ENCODE results near the gene ELOF1.

Gene ELOF1

DNA sequence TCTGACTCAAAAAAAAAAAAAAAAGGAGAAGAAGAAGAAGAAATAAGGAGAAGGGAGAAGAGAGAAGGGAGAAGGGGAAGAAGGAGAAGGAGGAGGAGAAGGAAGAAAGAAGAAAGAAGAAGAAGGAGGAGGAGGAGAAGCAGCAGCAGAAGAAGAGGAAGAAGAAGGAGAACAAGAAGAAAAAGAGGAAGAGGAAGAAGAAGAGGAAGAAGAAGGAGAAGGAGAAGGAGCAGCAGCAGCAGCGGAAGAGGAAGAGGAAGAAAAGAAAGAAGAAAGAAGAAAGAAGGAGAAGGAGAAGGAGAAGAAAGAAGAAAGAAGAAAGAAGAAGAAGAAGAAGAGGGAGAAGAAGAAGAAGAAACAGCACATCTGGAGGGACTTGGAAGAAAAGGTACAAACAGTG is 24.5 kb downstream of the ELOF1 start:
- no peak for DNase-seq

DNA sequence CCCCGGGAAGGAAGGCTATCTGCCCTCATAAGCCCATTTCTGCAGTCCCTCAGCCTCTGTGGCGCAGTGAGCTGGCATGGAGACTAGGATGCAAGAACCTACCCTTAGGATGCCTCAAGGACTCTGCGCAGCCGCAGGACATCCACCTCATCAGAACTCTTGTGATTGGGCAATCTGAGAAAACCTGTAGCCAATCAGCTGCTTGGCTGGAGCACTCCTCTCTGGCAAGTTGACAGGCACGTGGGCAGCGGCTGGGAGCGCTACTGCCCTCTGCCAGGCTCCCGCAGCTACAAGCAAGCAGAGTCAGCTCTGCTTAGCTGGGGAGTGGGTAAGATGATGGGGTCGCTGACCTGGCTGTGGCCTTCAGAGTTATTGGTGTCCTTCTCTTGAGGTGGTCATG is 28.6 kb downstream of the ELOF1 start:
- peak; percentile 88 to 91 for DNase-seq

DNA sequence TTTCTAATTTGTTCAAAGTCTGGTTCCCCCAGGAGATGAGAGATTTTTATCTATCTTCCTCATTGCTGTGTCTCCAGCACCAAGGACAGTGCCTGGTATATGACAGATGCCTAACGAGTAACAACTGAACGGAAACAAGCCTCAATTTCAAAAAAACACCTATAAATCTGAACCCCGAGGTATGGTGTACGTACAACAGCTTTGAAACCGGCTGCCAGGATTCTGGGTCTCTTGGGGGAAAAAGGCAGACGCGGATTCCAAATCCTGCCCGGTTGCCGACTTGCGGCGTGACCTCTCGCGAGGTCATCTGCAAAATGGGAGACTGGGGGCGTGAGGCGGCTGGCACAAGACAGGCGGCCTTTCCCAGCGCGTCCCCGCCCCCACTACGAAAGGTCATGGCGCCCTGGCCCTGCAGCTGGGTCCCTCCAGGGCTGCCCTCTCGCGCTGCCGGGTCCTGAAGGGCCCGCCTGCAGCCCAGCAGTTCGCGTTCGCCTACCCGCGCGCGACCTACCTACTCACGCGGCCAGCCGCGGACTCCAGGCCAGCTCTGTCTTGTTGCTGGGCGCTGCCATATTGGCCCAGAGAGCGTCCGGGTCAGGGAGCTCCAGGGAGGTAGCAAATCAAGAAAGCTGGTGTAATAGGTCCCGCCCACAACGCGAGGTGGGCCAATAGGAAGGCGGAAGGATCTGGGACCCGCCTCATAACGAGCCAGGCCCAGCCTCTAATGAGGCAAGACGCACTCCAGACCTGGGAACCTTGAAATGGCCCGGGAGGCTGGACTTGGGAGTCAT is 30.3 kb downstream of the ELOF1 start, which contains the start of gene ECSIT:
TSS of gene ECSIT (minus strand) at position 584 of the 791 bp plus-strand sequence. CDS start 9,964 bp downstream, outside the sequence.
- peak; percentile 86 to 87 for DNase-seq

DNA sequence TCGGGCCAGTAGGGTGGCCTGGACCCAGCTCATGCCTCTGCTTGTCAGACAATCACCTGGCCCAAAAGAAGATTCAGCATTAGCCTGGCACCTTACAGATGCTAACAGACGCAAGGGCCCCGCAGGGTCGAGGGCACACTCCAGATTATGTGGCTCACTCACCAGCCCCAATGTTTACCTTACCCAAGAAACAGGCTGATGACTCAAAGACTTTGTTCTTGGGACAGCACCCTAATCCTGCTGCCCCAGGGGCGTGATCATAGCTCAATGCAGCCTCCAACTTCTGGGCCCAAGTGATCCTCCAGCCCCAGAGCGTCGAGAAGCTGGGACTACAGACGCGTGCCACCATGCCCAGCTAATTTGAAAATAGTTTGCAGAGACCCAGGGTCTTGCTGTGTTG is 39.9 kb downstream of the ELOF1 start:
- DNase-seq, result no peak

DNA sequence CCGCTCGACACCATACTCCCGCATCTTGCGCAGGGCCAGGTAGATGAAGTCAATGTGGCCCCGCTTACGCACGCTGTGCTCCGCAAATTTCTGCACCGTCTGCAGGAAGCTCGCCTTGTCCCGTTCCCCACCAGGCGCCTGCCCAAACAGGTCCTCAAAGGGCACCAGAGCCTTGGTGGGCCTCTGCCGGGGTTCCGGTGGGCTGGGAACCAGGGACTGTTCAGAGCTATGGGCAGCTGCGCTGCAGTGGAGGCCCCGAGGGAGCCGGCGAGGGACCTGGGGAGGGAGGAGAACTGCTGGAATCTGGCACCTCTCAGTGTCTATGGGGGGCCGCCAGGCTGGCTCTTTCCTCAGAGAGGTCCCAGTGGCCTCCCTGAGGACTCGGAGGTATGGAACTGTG is 45.1 kb downstream of the ELOF1 start:
- no peak for DNase-seq

DNA sequence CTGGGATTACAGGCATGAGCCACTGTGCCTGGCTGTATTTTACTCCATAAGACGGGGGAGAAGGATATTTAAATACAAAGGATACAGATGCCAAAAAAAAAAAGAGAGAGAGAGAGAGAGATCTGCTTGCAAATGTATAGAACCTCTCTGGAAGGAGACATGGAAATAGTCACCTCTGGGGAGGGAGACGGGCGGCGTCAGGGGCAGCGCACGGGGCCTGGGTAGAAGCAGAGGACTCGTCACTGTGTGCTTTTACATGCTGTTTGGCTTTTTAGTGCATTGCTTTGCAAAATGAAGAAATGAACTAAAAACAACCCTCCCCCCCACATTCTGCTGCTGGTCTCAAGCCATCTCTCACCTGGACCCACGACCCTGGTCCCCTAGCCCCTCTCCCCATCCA is 48.6 kb downstream of the ELOF1 start:
- DNase-seq, result no peak

DNA sequence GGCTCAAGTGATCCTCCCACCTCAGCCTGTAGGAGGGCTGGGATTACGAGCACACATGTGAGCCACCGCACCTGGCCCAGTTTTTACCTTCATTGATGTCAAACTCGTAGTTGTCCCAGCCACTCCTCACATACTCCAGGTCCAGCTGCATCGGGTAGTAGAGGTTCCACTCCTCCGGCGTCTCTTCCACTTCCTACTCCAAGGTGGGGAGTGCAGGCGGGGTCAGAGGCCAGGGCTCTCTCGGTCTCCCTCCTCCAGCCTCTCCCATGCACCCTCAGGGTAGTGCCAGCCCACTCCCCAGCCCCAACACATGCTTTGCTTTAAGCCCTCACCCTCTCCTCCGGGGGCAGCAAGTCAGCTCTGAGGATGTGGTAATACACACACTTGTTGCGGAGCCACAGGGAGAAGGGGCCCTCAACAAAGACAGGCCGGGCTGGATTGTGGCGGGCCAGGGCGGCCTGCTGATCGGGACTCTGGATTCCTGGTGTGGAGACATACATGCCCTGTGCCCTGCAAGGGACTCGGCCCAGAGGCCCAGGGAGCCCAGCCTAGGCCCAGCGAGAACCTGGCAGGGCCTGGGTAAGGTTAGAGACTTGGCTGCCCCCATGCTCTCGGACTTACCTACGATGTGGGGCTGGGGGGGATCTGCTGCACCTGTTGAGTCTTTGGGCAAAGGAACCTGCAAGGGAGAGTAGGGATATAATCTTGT is 51.5 kb downstream of the ELOF1 start:
- DNase-seq, result no peak

DNA sequence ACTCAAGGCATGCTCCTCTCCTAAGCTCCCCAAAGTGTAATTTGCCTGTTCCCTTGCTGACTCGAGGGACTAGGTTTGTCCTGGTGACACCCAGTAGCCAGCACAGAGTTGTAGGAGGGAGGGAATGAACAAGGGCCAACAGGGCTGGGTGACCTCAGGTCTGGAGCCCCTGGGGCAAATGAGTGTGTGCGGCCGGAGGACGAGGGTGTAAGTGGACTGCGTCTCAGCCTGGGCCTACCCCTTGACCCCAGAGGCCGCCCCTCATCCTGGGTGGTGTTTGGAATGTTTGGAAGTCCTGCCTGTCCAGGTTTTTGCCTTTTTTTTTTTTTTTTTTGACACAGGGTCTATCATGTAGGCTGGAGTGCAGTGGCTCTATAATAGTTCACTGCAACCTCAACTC is 52.1 kb downstream of the ELOF1 start:
- DNase-seq, result no peak

DNA sequence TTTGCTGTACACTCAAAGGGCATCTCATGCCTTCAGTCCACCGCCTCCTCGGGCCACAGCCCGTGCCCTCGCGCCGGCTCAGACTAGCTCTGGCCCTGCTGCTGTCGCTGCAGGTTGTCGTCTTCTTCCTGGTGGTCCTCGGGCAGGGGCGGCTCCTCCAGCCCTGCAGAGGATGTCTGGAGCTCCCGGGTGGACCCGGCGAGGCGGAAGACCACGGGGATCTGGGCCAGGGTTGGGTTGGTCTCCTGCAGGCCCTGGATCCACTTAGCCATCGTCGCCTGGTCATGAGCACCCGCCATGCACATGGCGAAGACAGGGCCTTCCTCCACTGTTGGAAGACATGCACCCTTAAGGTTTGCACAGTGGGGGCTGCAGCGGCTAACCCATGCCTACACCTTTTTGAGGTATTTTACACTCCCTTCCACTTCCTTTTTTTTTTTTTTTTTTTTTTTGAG is 52.9 kb downstream of the ELOF1 start:
- no peak for DNase-seq

DNA sequence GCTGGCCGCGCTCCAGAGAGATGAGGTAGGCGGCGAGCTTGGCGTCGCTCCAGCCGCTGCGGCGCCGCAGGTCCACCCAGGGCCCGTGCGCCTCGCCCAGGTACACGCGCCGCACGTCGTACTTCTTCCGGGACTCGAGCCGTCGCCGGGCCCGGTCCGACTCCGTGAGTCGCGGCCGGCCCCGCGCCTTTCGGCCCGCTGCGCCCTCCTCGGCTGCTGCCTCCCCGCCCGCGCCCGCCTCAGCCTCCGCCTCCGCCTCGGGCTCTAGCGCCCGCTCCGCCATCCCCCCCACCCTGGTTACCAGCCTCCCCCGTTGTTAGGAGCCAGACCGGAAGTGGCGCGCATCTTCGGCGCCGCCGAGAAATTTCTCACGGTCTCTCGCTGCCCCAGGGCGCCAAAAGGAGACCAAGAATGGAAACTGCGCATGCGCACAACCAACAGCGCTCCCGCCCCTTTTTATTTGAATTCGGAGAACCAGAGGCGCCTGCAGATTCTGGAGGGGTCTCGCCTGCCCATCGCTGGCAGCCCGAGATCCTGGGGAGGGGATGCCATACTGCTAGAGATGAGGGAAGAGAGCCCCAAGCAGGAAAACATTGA is 53.4 kb downstream of the ELOF1 start, which contains the start of gene ZNF653:
TSS of gene ZNF653 (minus strand) at position 336 of the 597 bp plus-strand sequence. CDS start at position 283, 53 bp downstream.
- DNase-seq, result peak; percentile 88 to 93

DNA sequence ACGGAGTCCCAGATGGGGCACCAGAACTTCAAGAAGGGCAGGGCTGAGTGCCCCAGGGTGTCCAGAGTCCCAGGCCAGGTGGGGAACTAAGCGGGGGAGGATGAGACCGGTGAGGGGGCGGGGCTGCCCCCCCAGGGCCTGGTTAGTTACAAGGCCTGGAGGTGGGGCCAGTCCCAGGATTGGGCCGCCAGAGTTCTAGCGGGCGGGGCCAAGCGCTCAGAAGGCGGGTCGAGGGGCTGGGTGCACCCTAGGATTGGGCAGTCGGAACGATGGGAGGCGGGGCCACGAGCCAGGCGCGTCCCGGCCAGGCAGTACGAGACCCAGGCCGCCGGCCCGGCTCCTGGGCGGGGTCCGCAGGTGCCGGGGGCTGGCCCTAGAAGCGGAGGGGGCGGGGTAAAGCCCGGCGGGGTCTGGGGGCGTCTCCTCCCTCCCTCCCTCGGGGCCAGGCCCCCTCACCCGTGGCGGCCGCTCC is 54.0 kb downstream of the ELOF1 start:
- DNase-seq, result peak; percentile 58 to 76

DNA sequence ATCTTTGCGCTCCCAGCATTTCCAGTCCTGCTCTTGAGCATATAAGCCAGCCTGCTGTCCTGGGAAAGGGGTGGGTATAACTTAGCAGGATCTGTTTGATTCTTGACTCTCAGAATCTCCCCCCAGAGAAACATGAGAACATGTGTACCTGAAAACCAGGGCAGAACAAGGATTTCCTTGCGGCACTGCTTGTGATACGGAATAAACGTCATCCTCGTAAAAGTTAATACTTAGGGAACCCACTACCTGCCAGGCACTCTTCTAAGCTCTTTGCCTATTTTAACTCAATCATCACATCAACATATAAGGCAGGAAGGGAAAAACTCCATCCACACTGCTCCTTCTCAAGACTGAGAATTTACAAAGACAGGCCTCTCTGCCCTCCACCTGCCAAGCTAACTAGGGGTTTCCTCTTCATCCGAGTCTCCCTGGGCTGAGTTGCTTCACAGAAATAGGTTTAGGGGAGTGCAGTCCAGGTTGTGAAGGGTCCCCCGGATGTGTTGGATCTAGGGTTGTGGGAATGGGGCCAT is 54.5 kb downstream of the ELOF1 start:
- DNase-seq, result no peak

Data from NCI-H1930 (cell line).